Ascending aorta (tissue), 2 donors: ENCODE data around the gene ZXDB. TPM values are rescaled to one million over a fixed set of nuclear protein-coding genes. Genes with fewer than 3 reads are reported as not detected.
"Not testable (repeated sequence)": the region's sequence is repeated elsewhere in the genome, so short reads cannot be mapped to it uniquely, and the experiment has no call there.

ENCODE experiments used
- DNase-seq, 2 donors: peaks; one replicate each; pipeline ENCODE4 v3.0.0-alpha.2; 2019; ENCODE audit warnings: low spot score in 2 of 2
- H3K27ac ChIP-seq, 2 donors: fragments of 200-600 bp; sonication (generic); one replicate each; pipeline ENCODE4 v1.5.1; 2016 to 2017; ENCODE audit warnings: mild to moderate bottlenecking in 1 of 2
- H3K27me3 ChIP-seq: fragments of 200-600 bp; sonication (generic); one replicate; pipeline ENCODE4 v1.5.1; 2017
- H3K36me3 ChIP-seq, 2 donors: fragments of 200-600 bp; sonication (generic); one replicate each; pipeline ENCODE4 v1.5.1; 2016
- H3K4me1 ChIP-seq, 2 donors: fragments of 200-600 bp; sonication (generic); one replicate each; pipeline ENCODE4 v1.5.1; 2016 to 2017; ENCODE audit warnings: mild to moderate bottlenecking in 1 of 2
- H3K4me3 ChIP-seq, 2 donors: fragments of 200-600 bp; sonication (generic); one replicate each; pipeline ENCODE4 v1.5.1; 2016 to 2017; ENCODE audit warnings: mild to moderate bottlenecking in 1 of 2
- H3K9me3 ChIP-seq, 2 donors: fragments of 200-600 bp; sonication (generic); one replicate each; pipeline ENCODE4 v1.5.1; 2016
- CTCF ChIP-seq, 3 experiments: fragments of 200-600 bp in 2 of 3; fragments of 450-650 bp in 1 of 3; sonication (generic) in 2 of 3; IDR thresholded peaks; one replicate each; pipeline ENCODE4 v1.5.1; 2016 to 2019; ENCODE audit warnings: antibody characterized with exemption in 3 of 3, mild to moderate bottlenecking in 1 of 3, moderate library complexity in 1 of 3
- intact Hi-C: fragments of 100-400 bp; cut with DNase I; formaldehyde crosslinking; loops from one replicate; pipeline ENCODE4 v1.15.1; 2023
- total RNA-seq: library from RNA; depleted of rRNA; stranded (reverse); fragments of >200 nt; gene quantifications from one replicate; pipeline ENCODE4 v1.1.0, GENCODE V29; 2016

The ZXDB gene
- total RNA-seq = 8.5 TPM

DNA sequence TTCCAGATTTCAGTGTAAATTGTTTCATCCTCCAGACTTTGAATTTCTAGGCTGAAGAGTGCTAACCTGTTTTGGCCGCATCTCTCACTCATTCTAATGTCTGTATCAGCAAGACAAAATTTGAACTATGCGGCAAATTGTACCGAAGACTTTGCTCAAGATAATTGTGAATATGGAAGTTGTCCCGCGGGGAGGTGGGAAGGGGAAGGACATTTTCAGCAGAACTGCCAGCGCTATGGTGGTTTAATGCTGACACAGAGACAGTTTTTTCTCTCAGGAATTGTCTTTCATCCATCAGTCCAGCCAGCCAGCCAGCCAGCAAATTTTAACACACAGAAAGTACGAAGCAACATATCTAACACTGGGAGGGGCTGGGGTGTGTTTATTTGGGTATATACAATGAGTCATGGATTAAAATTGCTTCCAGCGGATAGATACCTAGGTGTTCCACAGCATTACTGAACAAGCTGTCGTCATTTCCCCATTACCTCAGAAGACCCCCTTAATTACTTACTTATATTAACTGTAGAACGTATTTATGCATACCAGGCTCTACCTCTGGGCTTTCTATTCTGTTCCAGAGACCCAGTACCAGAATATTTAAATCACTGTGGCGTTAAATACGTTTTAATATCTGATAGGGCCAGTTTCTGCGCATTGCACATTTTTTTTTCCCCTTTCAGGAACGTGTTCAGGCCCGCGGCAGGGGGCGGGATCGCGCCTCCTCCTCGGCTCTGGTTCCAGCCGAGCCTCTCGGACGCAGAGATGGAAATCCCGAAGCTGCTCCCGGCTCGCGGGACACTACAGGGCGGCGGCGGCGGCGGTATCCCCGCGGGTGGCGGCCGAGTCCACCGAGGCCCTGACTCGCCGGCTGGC lies at the start of gene ZXDB:
Gene ZXDB, plus strand, starts transcription at position 728 of the 876 bp plus-strand sequence. Its CDS starts 38 bp downstream, at position 766.
- H3K9me3 ChIP-seq, H3K27me3 ChIP-seq, H3K36me3 ChIP-seq, H3K4me1 ChIP-seq, DNase-seq: not testable (repeated sequence)
- Histone ChIP-seq H3K27ac (peak within 1 kb of the TSS; percentile 92 to 98), H3K4me3 (peak within 1 kb of the TSS; percentile 63 to 78)
- intact Hi-C loops = loop anchor here (2.0 to 10.0 kb wide), 5 partner anchors 319 to 1877 kb away; partner anchors contain the start of genes RRAGB, SPIN3, UBQLN2 and ZXDA

GRCh38 chrX:57565198-57565597 lies 26.6 kb upstream of the ZXDB start:
- Histone ChIP-seq H3K4me1 (no peaks in the 10 kb centered on the region), H3K4me3 (no peak overlapping the region), H3K27me3 (no peaks in the 10 kb centered on the region), H3K27ac (no peak overlapping the region), H3K9me3 (peaks cover 0 to 9% of the 10 kb centered on the region in 2 donors), H3K36me3 (no peaks in the 10 kb centered on the region)
- no peak for TF ChIP-seq CTCF (IDR thresholded peaks at IDR 0.05)
- no peak for DNase-seq
- intact Hi-C loops = no loop called here

GRCh38 chrX:57573754-57574153 lies 18.1 kb upstream of the ZXDB start:
- no peaks in the 10 kb centered on the region for H3K36me3 ChIP-seq
- no peak overlapping the region for H3K27ac ChIP-seq
- DNase-seq = no peak
- TF ChIP-seq CTCF (IDR thresholded peaks at IDR 0.05) = peak in 2 of 3 experiments; percentile 18 to 45
- no peaks in the 10 kb centered on the region for H3K4me1 ChIP-seq
- H3K4me3 ChIP-seq = no peak overlapping the region
- H3K27me3 ChIP-seq = no peaks in the 10 kb centered on the region
- H3K9me3 ChIP-seq = no peaks in the 10 kb centered on the region
- intact Hi-C loops = no loop called here

- intact Hi-C loops, H3K4me1 ChIP-seq, H3K36me3 ChIP-seq, H3K9me3 ChIP-seq, H3K27me3 ChIP-seq, H3K4me3 ChIP-seq, DNase-seq, H3K27ac ChIP-seq: not testable (repeated sequence)
- TF ChIP-seq CTCF (IDR thresholded peaks at IDR 0.05) = peak in 1 of 3 experiments; percentile 13
Observed at GRCh38 chrX:57582948-57583347, 8.9 kb upstream of the ZXDB start.

DNA sequence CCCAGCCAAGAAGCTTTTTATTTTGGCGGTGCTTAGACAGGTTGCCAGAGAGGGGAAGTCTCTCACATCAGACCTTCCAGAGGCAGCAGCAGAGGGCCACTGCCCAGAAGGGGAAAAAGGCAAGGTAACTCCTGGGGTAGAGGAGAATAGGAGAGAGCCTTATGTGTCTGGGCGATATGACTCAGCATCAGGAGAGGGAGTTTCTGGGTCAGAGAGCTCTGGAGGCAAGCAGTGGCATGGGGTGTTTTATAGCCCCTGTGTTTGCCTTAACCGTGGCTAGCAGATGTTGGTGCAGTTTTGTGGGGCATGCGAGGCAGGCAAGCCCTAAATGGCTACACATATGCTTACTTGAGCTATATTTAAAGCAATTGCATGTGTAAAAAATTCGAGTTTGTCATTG lies 8.3 kb upstream of the ZXDB start:
- Histone ChIP-seq H3K4me1 (no peaks in the 10 kb centered on the region), H3K27me3 (no peaks in the 10 kb centered on the region), H3K4me3 (no peak overlapping the region), H3K36me3 (no peaks in the 10 kb centered on the region), H3K27ac (no peak overlapping the region), H3K9me3 (no peaks in the 10 kb centered on the region)
- no peak for TF ChIP-seq CTCF (IDR thresholded peaks at IDR 0.05)
- intact Hi-C loops = no loop called here
- DNase-seq = no peak

- intact Hi-C loops = no loop called here
- no peak for TF ChIP-seq CTCF (IDR thresholded peaks at IDR 0.05)
- no peaks in the 10 kb centered on the region for H3K36me3 ChIP-seq
Observed at GRCh38 chrX:57586360-57586759, 5.5 kb upstream of the ZXDB start.

More at GRCh38 chrX:57586360-57586759, 5.5 kb upstream of the ZXDB start:
- H3K4me3 ChIP-seq = no peak overlapping the region
- no peak overlapping the region for H3K27ac ChIP-seq
- no peaks in the 10 kb centered on the region for H3K27me3 ChIP-seq
- no peaks in the 10 kb centered on the region for H3K4me1 ChIP-seq
- H3K9me3 ChIP-seq = no peaks in the 10 kb centered on the region
- DNase-seq = no peak
